Right lobe of liver (tissue), 6 donors: ENCODE data around the gene TMPRSS15. TPM values are rescaled to one million over a fixed set of nuclear protein-coding genes. Genes with fewer than 3 reads are reported as not detected.

Experiments used
- ATAC-seq, 4 donors: fragments of 200-7000 bp; cut with Tn5 transposase; one replicate each; pipeline ENCODE4 v1.9.1; 2020; ENCODE audit warnings: mild to moderate bottlenecking in 4 of 4, moderate library complexity in 4 of 4
- DNase-seq, 3 donors: peaks; one replicate each; pipeline ENCODE4 v3.0.0-alpha.2; 2020
- H3K27ac ChIP-seq, 3 donors: fragments of 200-600 bp; one replicate each; pipeline ENCODE4 v1.8.0; 2022
- H3K27me3 ChIP-seq, 2 donors: fragments of 200-600 bp; one replicate each; pipeline ENCODE4 v1.8.0; 2022
- H3K36me3 ChIP-seq, 4 donors: fragments of 200-600 bp; sonication (generic) in 1 of 4; one replicate each; pipeline versions ENCODE4 v1.5.1 to v1.8.0; 2017 to 2022; ENCODE audit warnings: control low read depth in 1 of 4
- H3K4me1 ChIP-seq, 4 donors: fragments of 200-600 bp; sonication (generic) in 1 of 4; one replicate each; pipeline versions ENCODE4 v1.5.1 to v1.8.0; 2017 to 2022; ENCODE audit warnings: control low read depth in 1 of 4
- H3K4me3 ChIP-seq, 3 donors: fragments of 200-600 bp; one replicate each; pipeline ENCODE4 v1.8.0; 2022
- H3K9me3 ChIP-seq, 4 donors: fragments of 200-600 bp; sonication (generic) in 1 of 4; one replicate each; pipeline versions ENCODE4 v1.5.1 to v1.8.0; 2017 to 2022; ENCODE audit warnings: control low read depth in 1 of 4
- CTCF ChIP-seq, 4 donors: fragments of 200-600 bp in 3 of 4; fragments of 450-650 bp in 1 of 4; IDR thresholded peaks; one replicate each; pipeline versions ENCODE4 v1.5.1 to v1.8.0; 2016 to 2022; ENCODE audit warnings: antibody characterized with exemption in 4 of 4, mild to moderate bottlenecking in 2 of 4
- POLR2A ChIP-seq: fragments of 450-650 bp; IDR thresholded peaks from one replicate; pipeline ENCODE4 v1.6.1; 2017; ENCODE audit warnings: antibody characterized with exemption, mild to moderate bottlenecking
- whole genome bisulfite sequencing: methylation state at CpG from one replicate; pipeline ENCODE4 v1.1.6; 2018; ENCODE audit warnings: low coverage, low lambda C conversion rate; ENCODE audit not compliant: insufficient coverage; ENCODE audit errors: missing lambda C conversion rate; 5-methylcytosine and 5-hydroxymethylcytosine counted together
- intact Hi-C, 2 donors: fragments of 100-400 bp; cut with DNase I; formaldehyde crosslinking; loops; one replicate each; pipeline versions ENCODE4 v1.11.2 to v1.14.1; 2022
- total RNA-seq, 6 experiments: library from RNA; depleted of rRNA in 2 of 6; stranded (reverse); fragments of >200 nt in 2 of 6; fragmentation: NEBNext Ultra II Directional in 3 of 6; extraction: Animal tissue kit (Norgen Biotek cat#: 25700) in 3 of 6; gene quantifications; one replicate each; pipeline versions ENCODE4 v1.1.0 to v1.2.4, GENCODE V29; 2016 to 2023
- donor health status: DM: no; HTN: yes; CAD: no.
- donor health status: DM: no; HTN: no; CAD: no.
- donor health status: DM: no; HTN: no; CAD: no.
- donor health status: DM: no; HTN: yes; CAD: no.
- donor health status: DM: no; HTN: yes; CAD: no.

TMPRSS15 gene
- total RNA-seq, 6 experiments from 2014 or later = not detected

GRCh38 chr21:18335651-18336236 lies 67.8 kb downstream of the TMPRSS15 start:
- intact Hi-C loops = no loop called here
- Histone ChIP-seq H3K4me3 (no peak overlapping the region), H3K36me3 (no peaks in the 10 kb centered on the region), H3K27me3 (no peaks in the 10 kb centered on the region), H3K4me1 (no peaks in the 10 kb centered on the region), H3K9me3 (no peaks in the 10 kb centered on the region), H3K27ac (no peak overlapping the region)
- no peak for TF ChIP-seq CTCF (IDR thresholded peaks at IDR 0.05)
- no peak for TF ChIP-seq POLR2A
- no peak for ATAC-seq
- no peak for DNase-seq
- 53% methylated on average over 1 of the region's 1 CpG for WGBS

- no peaks in the 10 kb centered on the region for H3K27me3 ChIP-seq
- H3K4me3 ChIP-seq = no peak overlapping the region
- ATAC-seq (no peak), DNase-seq (no peak)
- H3K36me3 ChIP-seq = no peaks in the 10 kb centered on the region
- intact Hi-C loops = no loop called here
- 57% methylated on average over 1 of the region's 1 CpG for WGBS
- H3K9me3 ChIP-seq = no peaks in the 10 kb centered on the region
- no peak for TF ChIP-seq POLR2A
- TF ChIP-seq CTCF (IDR thresholded peaks at IDR 0.05) = no peak
- H3K27ac ChIP-seq = no peak overlapping the region
- H3K4me1 ChIP-seq = no peaks in the 10 kb centered on the region
Observed at GRCh38 chr21:18334066-18334465, 69.5 kb downstream of the TMPRSS15 start.

- DNase-seq (no peak), ATAC-seq (no peak)
- H3K4me3 ChIP-seq = no peak overlapping the region
- no peaks in the 10 kb centered on the region for H3K27me3 ChIP-seq
- no peak for TF ChIP-seq CTCF (IDR thresholded peaks at IDR 0.05)
- TF ChIP-seq POLR2A = no peak
- WGBS = 25% methylated on average over 2 of the region's 3 CpGs
- H3K36me3 ChIP-seq = no peaks in the 10 kb centered on the region
- no peaks in the 10 kb centered on the region for H3K4me1 ChIP-seq
- intact Hi-C loops = no loop called here
- H3K9me3 ChIP-seq = no peaks in the 10 kb centered on the region
- H3K27ac ChIP-seq = no peak overlapping the region
Observed at GRCh38 chr21:18318156-18318555, 85.4 kb downstream of the TMPRSS15 start.

- no peak for TF ChIP-seq CTCF (IDR thresholded peaks at IDR 0.05)
- TF ChIP-seq POLR2A = no peak
- Histone ChIP-seq H3K4me3 (no peak overlapping the region), H3K27me3 (no peaks in the 10 kb centered on the region), H3K36me3 (no peaks in the 10 kb centered on the region), H3K27ac (no peak overlapping the region), H3K9me3 (no peaks in the 10 kb centered on the region), H3K4me1 (no peaks in the 10 kb centered on the region)
- no peak for DNase-seq
- 29% methylated on average over 1 of the region's 1 CpG for WGBS
- intact Hi-C loops = no loop called here
- no peak for ATAC-seq
Observed at GRCh38 chr21:18298228-18298627, 105.4 kb downstream of the TMPRSS15 start.

GRCh38 chr21:18294100-18294499 lies 109.5 kb downstream of the TMPRSS15 start:
- 50% methylated on average over 5 of the region's 9 CpGs for WGBS
- no peak for DNase-seq
- H3K36me3 ChIP-seq = no peaks in the 10 kb centered on the region
- no peaks in the 10 kb centered on the region for H3K9me3 ChIP-seq
- intact Hi-C loops = no loop called here
- no peak overlapping the region for H3K4me3 ChIP-seq
- no peak overlapping the region for H3K27ac ChIP-seq
- no peak for TF ChIP-seq POLR2A
- no peak for TF ChIP-seq CTCF (IDR thresholded peaks at IDR 0.05)
- no peaks in the 10 kb centered on the region for H3K27me3 ChIP-seq
- H3K4me1 ChIP-seq = no peaks in the 10 kb centered on the region
- ATAC-seq = no peak
